CD4-positive, CD25-positive, alpha-beta regulatory T cell (primary cell): ENCODE measurements around the gene DGCR2. TPM values are rescaled to one million over a fixed set of nuclear protein-coding genes. Genes with fewer than 3 reads are reported as not detected.
A peak's percentile ranks its signal among the peaks of the same experiment; 100 is the strongest.

Source experiments
- ATAC-seq, 2 donors: fragments of 150-1000 bp; cut with Tn5 transposase; one replicate each; pipeline ENCODE4 v1.10.0; 2021; ENCODE audit warnings: low read depth in 2 of 2, moderate number of reproducible peaks in 2 of 2, moderate library complexity in 1 of 2
- DNase-seq, 3 donors: peaks; one replicate each; pipeline versions ENCODE4 v3.0.0 to v3.0.0-alpha.2; 2012 to 2022; ENCODE audit warnings: mixed read lengths in 1 of 3
- H3K27ac ChIP-seq: one replicate; pipeline ENCODE4 v1.7.0; 2013; ENCODE audit warnings: mild to moderate bottlenecking, low read length; ENCODE audit not compliant: insufficient read depth, poor library complexity, severe bottlenecking
- H3K27me3 ChIP-seq: one replicate; pipeline ENCODE4 v1.7.0; 2013; ENCODE audit warnings: low read length; ENCODE audit not compliant: control insufficient read depth, insufficient read depth
- H3K36me3 ChIP-seq: one replicate; pipeline ENCODE4 v1.7.0; 2013; ENCODE audit warnings: mild to moderate bottlenecking, low read length, moderate library complexity; ENCODE audit not compliant: control insufficient read depth, insufficient read depth
- H3K4me1 ChIP-seq: 2 replicates; pipeline ENCODE4 v1.7.0; 2013; ENCODE audit warnings: mild to moderate bottlenecking, low read length; ENCODE audit not compliant: insufficient read depth, control insufficient read depth, poor library complexity, severe bottlenecking
- H3K4me3 ChIP-seq: one replicate; pipeline ENCODE4 v1.7.0; 2013; ENCODE audit warnings: low read depth, mild to moderate bottlenecking, low read length, moderate library complexity
- H3K9me3 ChIP-seq, 2 experiments: 1 replicate in 1 of 2; 2 replicates in 1 of 2; pipeline ENCODE4 v1.7.0; 2013; ENCODE audit warnings: low read length in 2 of 2, mild to moderate bottlenecking in 1 of 2, moderate library complexity in 1 of 2; ENCODE audit not compliant: control insufficient read depth in 2 of 2
- H3K27ac Mint-ChIP-seq, 3 donors: one replicate each; pipeline ENCODE4 v1.8.0; 2020 to 2022; ENCODE audit warnings: mild to moderate bottlenecking in 3 of 3, mixed read lengths in 3 of 3, moderate library complexity in 2 of 3
- H3K27me3 Mint-ChIP-seq: one replicate; pipeline ENCODE4 v1.8.0; 2022; ENCODE audit warnings: mild to moderate bottlenecking, mixed read lengths
- H3K36me3 Mint-ChIP-seq: one replicate; pipeline ENCODE4 v1.8.0; 2020; ENCODE audit warnings: mixed read lengths
- H3K4me1 Mint-ChIP-seq, 4 donors: one replicate each; pipeline ENCODE4 v1.8.0; 2020 to 2022; ENCODE audit warnings: mixed read lengths in 4 of 4, mild to moderate bottlenecking in 1 of 4
- H3K4me3 Mint-ChIP-seq, 4 donors: one replicate each; pipeline ENCODE4 v1.8.0; 2020 to 2022; ENCODE audit warnings: mild to moderate bottlenecking in 4 of 4, mixed read lengths in 4 of 4, moderate library complexity in 3 of 4
- H3K9me3 Mint-ChIP-seq, 7 donors: one replicate each; pipeline ENCODE4 v1.8.0; 2020 to 2022; ENCODE audit warnings: mixed read lengths in 7 of 7, mild to moderate bottlenecking in 3 of 7, moderate library complexity in 2 of 7
- polyA plus RNA-seq, 4 donors: library from polyadenylated mRNA; unstranded; fragments of 300-500 nt; fragmentation: Illumina TruSeq; gene quantifications; one replicate each; pipeline ENCODE4 v1.2.3, GENCODE V29; 2021
- total RNA-seq: library from RNA; stranded (reverse); gene quantifications from one replicate; pipeline ENCODE4 v1.2.3, GENCODE V29; 2022

Gene DGCR2
- total and polyA plus RNA-seq, 5 donors from 2014 or later = 51.8 to 75.2 (median 58.4) TPM

- Histone ChIP-seq H3K36me3 (peaks cover 69% of the 10 kb centered on the region), H3K27ac (no peak overlapping the region), H3K4me1 (peaks cover 12% of the 10 kb centered on the region), H3K27me3 (no peaks in the 10 kb centered on the region), H3K4me3 (no peak overlapping the region), H3K9me3 (no peaks in the 10 kb centered on the region)
- no peak for ATAC-seq
- no peak overlapping the region for H3K27ac Mint-ChIP-seq
- H3K9me3 Mint-ChIP-seq = no peaks in the 10 kb centered on the region
- peaks cover 0 to 33% (median 17%) of the 10 kb centered on the region in 4 donors for H3K4me1 Mint-ChIP-seq
- peak overlapping the region in 1 of 4 donors; percentile 37 for H3K4me3 Mint-ChIP-seq
- DNase-seq = no peak
- peaks cover 25% of the 10 kb centered on the region for H3K36me3 Mint-ChIP-seq
- H3K27me3 Mint-ChIP-seq = peaks cover 6% of the 10 kb centered on the region
Observed at GRCh38 chr22:19139974-19140373, 17.8 kb upstream of the DGCR2 start.

GRCh38 chr22:19139001-19139356 lies 16.8 kb upstream of the DGCR2 start:
- Histone ChIP-seq H3K4me1 (peaks cover 9% of the 10 kb centered on the region), H3K9me3 (no peaks in the 10 kb centered on the region), H3K36me3 (peaks cover 79% of the 10 kb centered on the region), H3K4me3 (no peak overlapping the region), H3K27me3 (no peaks in the 10 kb centered on the region), H3K27ac (no peak overlapping the region)
- peaks cover 26% of the 10 kb centered on the region for H3K36me3 Mint-ChIP-seq
- no peaks in the 10 kb centered on the region for H3K27me3 Mint-ChIP-seq
- no peak overlapping the region for H3K4me3 Mint-ChIP-seq
- H3K4me1 Mint-ChIP-seq = peaks cover 0 to 24% (median 8%) of the 10 kb centered on the region in 4 donors
- ATAC-seq = no peak
- H3K9me3 Mint-ChIP-seq = no peaks in the 10 kb centered on the region
- no peak for DNase-seq
- H3K27ac Mint-ChIP-seq = no peak overlapping the region

GRCh38 chr22:19138217-19139000 lies 16.2 kb upstream of the DGCR2 start:
- Mint-ChIP-seq H3K36me3 (peaks cover 26% of the 10 kb centered on the region), H3K27ac (no peak overlapping the region), H3K4me3 (no peak overlapping the region), H3K27me3 (no peaks in the 10 kb centered on the region), H3K4me1 (peaks cover 0 to 18% (median 5%) of the 10 kb centered on the region in 4 donors), H3K9me3 (no peaks in the 10 kb centered on the region)
- Histone ChIP-seq H3K36me3 (peaks cover 83% of the 10 kb centered on the region), H3K4me1 (peaks cover 3% of the 10 kb centered on the region), H3K27ac (no peak overlapping the region), H3K4me3 (no peak overlapping the region), H3K27me3 (no peaks in the 10 kb centered on the region), H3K9me3 (no peaks in the 10 kb centered on the region)
- DNase-seq (no peak), ATAC-seq (no peak)

GRCh38 chr22:19137384-19138216 lies 15.4 kb upstream of the DGCR2 start:
- H3K4me1 Mint-ChIP-seq = peaks cover 0 to 12% (median 5%) of the 10 kb centered on the region in 4 donors
- Histone ChIP-seq H3K36me3 (peaks cover 88% of the 10 kb centered on the region), H3K4me1 (no peaks in the 10 kb centered on the region), H3K27me3 (no peaks in the 10 kb centered on the region), H3K27ac (no peak overlapping the region), H3K9me3 (no peaks in the 10 kb centered on the region), H3K4me3 (no peak overlapping the region)
- peak overlapping the region in 1 of 4 donors; percentile 35 for H3K4me3 Mint-ChIP-seq
- ATAC-seq = no peak
- no peaks in the 10 kb centered on the region for H3K9me3 Mint-ChIP-seq
- no peaks in the 10 kb centered on the region for H3K27me3 Mint-ChIP-seq
- H3K36me3 Mint-ChIP-seq = peaks cover 26% of the 10 kb centered on the region
- no peak overlapping the region for H3K27ac Mint-ChIP-seq
- no peak for DNase-seq

- H3K4me3 ChIP-seq = no peak overlapping the region
- H3K9me3 ChIP-seq = no peaks in the 10 kb centered on the region
- DNase-seq = no peak
- no peaks in the 10 kb centered on the region for H3K4me1 ChIP-seq
- H3K36me3 Mint-ChIP-seq = peaks cover 26% of the 10 kb centered on the region
- H3K9me3 Mint-ChIP-seq = no peaks in the 10 kb centered on the region
- no peak overlapping the region for H3K27ac ChIP-seq
- H3K36me3 ChIP-seq = peaks cover 86% of the 10 kb centered on the region
- H3K27ac Mint-ChIP-seq = no peak overlapping the region
- no peak overlapping the region for H3K4me3 Mint-ChIP-seq
- peaks cover 0 to 6% (median 5%) of the 10 kb centered on the region in 4 donors for H3K4me1 Mint-ChIP-seq
- H3K27me3 Mint-ChIP-seq = no peaks in the 10 kb centered on the region
- no peaks in the 10 kb centered on the region for H3K27me3 ChIP-seq
- ATAC-seq = no peak
Observed at GRCh38 chr22:19136915-19137314, 14.7 kb upstream of the DGCR2 start.

- Histone ChIP-seq H3K27me3 (no peaks in the 10 kb centered on the region), H3K27ac (no peak overlapping the region), H3K9me3 (no peaks in the 10 kb centered on the region), H3K4me1 (no peaks in the 10 kb centered on the region), H3K36me3 (peaks cover 70% of the 10 kb centered on the region), H3K4me3 (no peak overlapping the region)
- H3K36me3 Mint-ChIP-seq = peaks cover 24% of the 10 kb centered on the region
- ATAC-seq (no peak), DNase-seq (no peak)
- H3K4me3 Mint-ChIP-seq = no peak overlapping the region
- H3K27ac Mint-ChIP-seq = no peak overlapping the region
- H3K27me3 Mint-ChIP-seq = no peaks in the 10 kb centered on the region
- H3K9me3 Mint-ChIP-seq = no peaks in the 10 kb centered on the region
- no peaks in the 10 kb centered on the region for H3K4me1 Mint-ChIP-seq
Observed at GRCh38 chr22:19134874-19135273, 12.7 kb upstream of the DGCR2 start.

GRCh38 chr22:19134176-19134831 lies 12.1 kb upstream of the DGCR2 start:
- ATAC-seq (no peak), DNase-seq (no peak)
- peak overlapping the region in 1 of 4 donors; percentile 61 for H3K4me3 Mint-ChIP-seq
- no peaks in the 10 kb centered on the region for H3K27me3 ChIP-seq
- no peaks in the 10 kb centered on the region for H3K4me1 ChIP-seq
- H3K4me1 Mint-ChIP-seq = no peaks in the 10 kb centered on the region
- H3K36me3 ChIP-seq = peaks cover 65% of the 10 kb centered on the region
- H3K4me3 ChIP-seq = no peak overlapping the region
- no peak overlapping the region for H3K27ac ChIP-seq
- peak overlapping the region in 1 of 3 donors; percentile 63 for H3K27ac Mint-ChIP-seq
- H3K36me3 Mint-ChIP-seq = peaks cover 24% of the 10 kb centered on the region
- H3K9me3 ChIP-seq = no peaks in the 10 kb centered on the region
- H3K27me3 Mint-ChIP-seq = no peaks in the 10 kb centered on the region
- no peaks in the 10 kb centered on the region for H3K9me3 Mint-ChIP-seq
